H1 (cell line): Measurements from ENCODE around the gene ZNF622. TPM values are rescaled to one million over a fixed set of nuclear protein-coding genes. Genes with fewer than 3 reads are reported as not detected.

ENCODE experiments used
- ATF3 ChIP-seq: IDR thresholded peaks from 2 replicates; pipeline ENCODE4 v1.6.1; 2011; ENCODE audit warnings: low read depth, mild to moderate bottlenecking, low read length; ENCODE audit not compliant: insufficient read depth
- BACH1 ChIP-seq: IDR thresholded peaks from 2 replicates; pipeline ENCODE4 v1.6.1; 2012; ENCODE audit warnings: low read length, improper control_type of control experiment
- CHD7 ChIP-seq: fragments of 300-600 bp; sonication (generic); IDR thresholded peaks from 2 replicates; pipeline ENCODE4 v1.7.1; 2012; ENCODE audit warnings: low read length, moderate library complexity, mild to moderate bottlenecking, inconsistent platforms; ENCODE audit not compliant: insufficient replicate concordance
- E2F6 ChIP-seq: IDR thresholded peaks from 2 replicates; pipeline ENCODE4 v1.6.1; 2012; ENCODE audit warnings: inconsistent platforms
- JUN ChIP-seq: IDR thresholded peaks from 2 replicates; pipeline ENCODE4 v1.6.1; 2011; ENCODE audit warnings: low read depth, mild to moderate bottlenecking, improper control_type of control experiment, low read length
- KDM4A ChIP-seq: IDR thresholded peaks from one replicate; pipeline ENCODE4 v1.7.1; 2012; ENCODE audit warnings: low read depth, mild to moderate bottlenecking, moderate library complexity, low read length, inconsistent platforms; ENCODE audit not compliant: severe bottlenecking
- POLR2A ChIP-seq, 2 experiments: IDR thresholded peaks; 1 replicate in 1 of 2; 2 replicates in 1 of 2; pipeline ENCODE4 v1.6.1; 2011; ENCODE audit warnings: low read depth in 2 of 2, low read length in 2 of 2, mild to moderate bottlenecking in 2 of 2; ENCODE audit errors: control extremely low read depth in 1 of 2
- POLR2AphosphoS5 ChIP-seq: IDR thresholded peaks from 2 replicates; pipeline ENCODE4 v1.6.1; 2011; ENCODE audit warnings: low read depth, low read length
- ZNF274 ChIP-seq: IDR thresholded peaks from 2 replicates; pipeline ENCODE4 v1.7.0; 2012; ENCODE audit warnings: low read length, borderline replicate concordance; ENCODE audit errors: extremely low read depth
- polyA plus RNA-seq, 7 experiments: library from polyadenylated mRNA; depleted of rRNA in 3 of 7; stranded (reverse) in 5 of 7; unstranded in 2 of 7; fragments of >200 nt in 5 of 7; fragments of 200-250 nt in 2 of 7; gene quantifications; 1 replicate in 5 of 7; 2 replicates in 1 of 7; 4 replicates in 1 of 7; pipeline versions ENCODE4 v1.2.1 to v1.2.3, GENCODE V29; 2011 to 2013; ENCODE audit warnings: missing spikeins in 2 of 7, mixed read lengths in 2 of 7
- total RNA-seq: library from RNA; stranded (reverse); fragmentation: NEBNext Ultra II Directional; extraction: Animal tissue kit (Norgen Biotek cat#: 25700); gene quantifications from 2 replicates; pipeline ENCODE4 v1.2.1, GENCODE V29; 2021

The ZNF622 gene
- total and polyA plus RNA-seq, 2 of the 8 experiments (the other 6 are each of a cell fraction or from before 2014, with no cell fraction given), result 8.8 to 30.8 TPM

GRCh38 chr5:16465544-16466432 is at the start of gene ZNF622 (continued):
- no peak for TF ChIP-seq CHD7
- TF ChIP-seq JUN, result no peak
- TF ChIP-seq POLR2A (IDR thresholded peaks at IDR 0.05; ENCODE audit: control extremely low read depth in 1 of 2, low read depth in 2 of 2, low read length in 2 of 2), result peak; percentile 86 to 92
- no peak for TF ChIP-seq BACH1
- no peak for TF ChIP-seq E2F6
- TF ChIP-seq ATF3, result no peak
- TF ChIP-seq POLR2AphosphoS5, result peak; percentile 93
- TF ChIP-seq ZNF274, result no peak
- peak; percentile 71 for TF ChIP-seq KDM4A
